ENCODE measurements around the gene HUNK.

The HUNK gene

DNA sequence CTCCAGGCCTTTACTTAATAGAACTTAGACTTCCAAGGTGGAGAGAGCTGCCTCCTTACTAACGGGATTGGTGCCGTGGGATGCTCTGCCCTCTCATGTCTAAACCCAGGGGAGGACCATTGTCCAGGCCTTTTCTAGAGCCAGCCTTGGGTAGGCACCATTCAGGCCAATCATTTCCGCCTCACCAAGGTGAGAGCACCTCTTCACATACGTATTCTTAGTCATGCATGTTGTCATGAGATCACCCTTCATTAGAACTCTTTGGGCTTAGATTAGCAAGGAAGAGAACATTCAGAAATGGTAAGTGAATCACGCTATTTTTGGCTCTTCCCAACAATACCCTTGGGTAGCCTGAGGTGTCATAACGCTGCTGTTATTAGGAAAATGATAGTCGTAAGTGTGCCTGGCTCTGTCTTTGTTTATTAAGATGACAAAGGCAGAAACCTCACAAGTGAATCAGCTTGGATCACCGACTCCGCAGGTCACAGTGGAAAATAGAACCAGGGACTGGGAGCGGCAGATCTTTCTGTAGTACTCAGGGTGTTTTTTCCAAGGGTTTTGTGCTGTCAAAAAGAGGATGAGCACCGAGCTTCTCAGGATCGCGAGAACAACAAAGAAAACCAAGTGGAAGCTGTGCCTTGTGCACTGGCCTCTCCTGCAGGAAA lies 55.0 kb downstream of the HUNK start:
- TF ChIP-seq EZH2phosphoT487 (IDR thresholded peaks at IDR 0.05; ENCODE audit: borderline replicate concordance, low read length): no peak
- no peak for TF ChIP-seq CTCF (IDR thresholded peaks at IDR 0.05; ENCODE audit: low read depth, low read length, poor library complexity, severe bottlenecking)
- no peaks in the 10 kb centered on the region for H3K36me3 ChIP-seq (ENCODE audit: control insufficient read depth, low read length)
- H3K4me3 ChIP-seq (ENCODE audit: low read length): no peak overlapping the region
- H3K27ac ChIP-seq (ENCODE audit: low read depth, low read length): no peak overlapping the region
- no peak overlapping the region for H3K4me2 ChIP-seq (ENCODE audit: low read length)
- no peaks in the 10 kb centered on the region for H3F3A ChIP-seq (ENCODE audit: control insufficient read depth, insufficient read depth)
- H3K9me2 ChIP-seq (replicated peaks; ENCODE audit: control insufficient read depth, low read length): no peaks in the 10 kb centered on the region
- no peaks in the 10 kb centered on the region for H3K27me3 ChIP-seq (ENCODE audit: control insufficient read depth, low read length)
- no peaks in the 10 kb centered on the region for H3K4me1 ChIP-seq (ENCODE audit: control insufficient read depth, low read length)
- no peaks in the 10 kb centered on the region for H3K79me2 ChIP-seq (ENCODE audit: control insufficient read depth, low read length)
- no peaks in the 10 kb centered on the region for H3K9me3 ChIP-seq (ENCODE audit: control insufficient read depth, insufficient read depth, low read length)
- H4K20me1 ChIP-seq (ENCODE audit: control insufficient read depth, insufficient read depth, low read depth, low read length): no peaks in the 10 kb centered on the region

DNA sequence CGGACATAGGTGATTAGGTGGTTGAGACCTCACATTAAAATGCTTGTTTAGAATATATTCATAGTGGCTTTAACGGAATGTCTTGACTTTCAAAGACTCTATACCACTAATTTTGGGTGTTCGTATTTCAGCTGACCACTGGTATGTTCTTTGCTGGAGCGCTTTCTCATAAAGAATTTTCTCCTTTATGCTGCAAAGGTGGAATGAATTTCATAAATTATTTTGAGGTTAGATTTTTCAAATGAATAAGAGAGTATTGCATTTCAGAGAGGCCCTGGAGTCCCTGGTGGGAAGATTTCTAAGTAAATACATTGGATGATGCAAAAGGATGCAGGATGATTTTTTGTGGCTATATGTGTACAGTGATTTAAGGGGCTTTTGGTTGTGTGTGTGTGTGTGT lies 55.8 kb downstream of the HUNK start:
- no peaks in the 10 kb centered on the region for H3K4me1 ChIP-seq (ENCODE audit: control insufficient read depth, low read length)
- no peaks in the 10 kb centered on the region for H3K79me2 ChIP-seq (ENCODE audit: control insufficient read depth, low read length)
- H3F3A ChIP-seq (ENCODE audit: control insufficient read depth, insufficient read depth): no peaks in the 10 kb centered on the region
- H3K36me3 ChIP-seq (ENCODE audit: control insufficient read depth, low read length): no peaks in the 10 kb centered on the region
- no peak overlapping the region for H3K4me3 ChIP-seq (ENCODE audit: low read length)
- no peaks in the 10 kb centered on the region for H3K9me3 ChIP-seq (ENCODE audit: control insufficient read depth, insufficient read depth, low read length)
- H3K9me2 ChIP-seq (replicated peaks; ENCODE audit: control insufficient read depth, low read length): no peaks in the 10 kb centered on the region
- no peak overlapping the region for H3K4me2 ChIP-seq (ENCODE audit: low read length)
- no peaks in the 10 kb centered on the region for H4K20me1 ChIP-seq (ENCODE audit: control insufficient read depth, insufficient read depth, low read depth, low read length)
- H3K27me3 ChIP-seq (ENCODE audit: control insufficient read depth, low read length): no peaks in the 10 kb centered on the region
- no peak overlapping the region for H3K27ac ChIP-seq (ENCODE audit: low read depth, low read length)
- TF ChIP-seq CTCF (IDR thresholded peaks at IDR 0.05; ENCODE audit: low read depth, low read length, poor library complexity, severe bottlenecking) (no peak), EZH2phosphoT487 (IDR thresholded peaks at IDR 0.05; ENCODE audit: borderline replicate concordance, low read length) (no peak)

DNA sequence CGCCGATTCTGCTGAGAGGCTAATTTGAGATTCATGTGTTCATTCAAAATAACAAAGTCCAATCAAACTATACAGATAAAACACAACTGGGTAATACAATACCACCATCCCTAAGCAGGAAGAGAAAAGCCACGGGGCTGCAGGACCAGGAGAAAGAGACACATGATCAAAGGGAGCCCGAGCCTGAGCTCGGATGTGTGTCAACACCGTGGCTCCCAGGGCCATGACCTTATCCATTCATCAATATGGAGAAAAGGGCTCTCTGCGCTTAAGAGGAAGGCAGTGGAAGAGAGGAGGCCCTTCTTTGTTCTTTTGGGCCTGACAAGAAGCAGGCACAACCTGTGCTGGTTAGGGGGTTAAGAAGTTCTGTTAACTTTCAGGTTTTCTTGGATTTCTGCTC lies 56.7 kb downstream of the HUNK start:
- no peak for TF ChIP-seq CTCF (IDR thresholded peaks at IDR 0.05; ENCODE audit: low read depth, low read length, poor library complexity, severe bottlenecking)
- TF ChIP-seq EZH2phosphoT487 (IDR thresholded peaks at IDR 0.05; ENCODE audit: borderline replicate concordance, low read length): no peak
- no peaks in the 10 kb centered on the region for H3K9me2 ChIP-seq (replicated peaks; ENCODE audit: control insufficient read depth, low read length)
- H3K27me3 ChIP-seq (ENCODE audit: control insufficient read depth, low read length): no peaks in the 10 kb centered on the region
- H4K20me1 ChIP-seq (ENCODE audit: control insufficient read depth, insufficient read depth, low read depth, low read length): no peaks in the 10 kb centered on the region
- H3K36me3 ChIP-seq (ENCODE audit: control insufficient read depth, low read length): no peaks in the 10 kb centered on the region
- no peak overlapping the region for H3K27ac ChIP-seq (ENCODE audit: low read depth, low read length)
- H3K4me2 ChIP-seq (ENCODE audit: low read length): no peak overlapping the region
- no peaks in the 10 kb centered on the region for H3K4me1 ChIP-seq (ENCODE audit: control insufficient read depth, low read length)
- no peaks in the 10 kb centered on the region for H3F3A ChIP-seq (ENCODE audit: control insufficient read depth, insufficient read depth)
- H3K4me3 ChIP-seq (ENCODE audit: low read length): no peak overlapping the region
- no peaks in the 10 kb centered on the region for H3K9me3 ChIP-seq (ENCODE audit: control insufficient read depth, insufficient read depth, low read length)
- no peaks in the 10 kb centered on the region for H3K79me2 ChIP-seq (ENCODE audit: control insufficient read depth, low read length)

Measured in DOHH2 (cell line).